Germinal center (tissue), 1 donor: ENCODE results near the gene ACR.

Source experiments
- DNase-seq: peaks from one replicate; pipeline ENCODE4 v3.0.0; 2012; ENCODE audit warnings: mixed read lengths, low spot score

Gene ACR

DNA sequence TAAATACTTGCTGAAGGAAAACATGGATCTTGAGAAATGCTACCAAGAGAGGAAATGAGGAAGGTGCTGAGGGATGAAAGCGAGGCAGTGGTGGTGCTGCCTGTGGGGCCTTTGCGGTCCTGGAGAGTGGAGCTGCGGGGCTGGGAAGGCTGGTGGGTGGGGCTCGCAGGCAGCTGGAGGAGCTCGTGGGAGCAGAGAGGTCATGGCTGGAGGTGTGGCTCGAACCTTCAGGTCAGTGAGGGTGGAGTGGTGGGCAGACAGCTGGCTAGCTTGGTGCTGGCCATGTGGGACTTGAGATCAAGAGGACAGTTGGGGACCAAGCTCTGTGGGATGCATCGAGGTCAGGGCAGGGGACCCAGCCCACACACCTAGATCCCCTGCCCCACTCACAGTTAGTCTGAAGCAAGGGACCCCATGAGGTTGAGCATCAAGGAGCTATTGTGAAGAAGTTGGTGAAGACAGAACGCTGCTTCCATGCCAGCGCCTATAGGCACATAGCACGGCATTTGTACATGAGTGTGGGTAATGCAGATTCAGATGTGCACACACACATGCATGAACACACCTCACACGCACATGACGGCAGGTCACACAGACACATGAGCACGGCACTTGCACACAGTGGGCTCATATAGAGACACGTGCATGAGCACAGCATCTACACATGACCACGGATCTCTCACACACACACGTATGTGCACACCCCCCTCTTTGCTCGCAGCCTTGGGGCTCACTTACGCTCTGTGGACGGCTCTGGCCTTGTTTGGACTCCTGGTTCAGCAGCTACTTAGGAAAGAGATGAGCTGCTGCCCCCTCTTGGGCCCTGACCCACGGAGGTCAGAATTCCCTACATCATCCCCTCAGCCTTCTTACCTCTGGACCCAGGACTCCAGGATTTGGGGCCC is 34.9 kb upstream of the ACR start:
- no peak for DNase-seq

GRCh38 chr22:50703726-50704509 is 34.1 kb upstream of the ACR start:
- DNase-seq: no peak

- no peak for DNase-seq
Measured at GRCh38 chr22:50704510-50705218, 33.3 kb upstream of the ACR start.

DNA sequence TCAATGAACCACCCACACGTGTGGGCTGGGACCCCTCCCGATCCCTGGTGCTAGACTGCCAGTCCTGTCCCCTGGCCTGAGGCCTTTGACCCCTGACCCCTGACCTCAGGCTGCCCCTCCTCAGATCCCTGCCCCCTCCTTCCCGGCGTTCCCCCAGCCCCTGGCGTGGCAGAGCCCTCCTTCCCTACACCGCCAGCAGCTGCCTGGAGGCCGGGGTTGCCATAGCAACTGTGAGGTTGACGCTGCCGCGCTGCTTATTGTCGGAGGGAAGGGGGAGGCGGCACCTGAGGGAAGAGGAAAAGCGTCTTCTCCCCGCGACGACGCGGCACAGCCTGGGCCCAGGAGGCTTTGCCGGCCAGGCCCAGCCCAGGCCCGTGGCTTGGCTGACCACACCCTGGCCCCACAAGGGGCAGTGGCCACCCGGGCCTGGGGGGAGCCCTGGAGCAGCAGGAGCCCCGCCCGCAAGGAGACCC is 32.7 kb upstream of the ACR start:
- no peak for DNase-seq

GRCh38 chr22:50705851-50706351 is 32.1 kb upstream of the ACR start:
- DNase-seq: no peak

DNA sequence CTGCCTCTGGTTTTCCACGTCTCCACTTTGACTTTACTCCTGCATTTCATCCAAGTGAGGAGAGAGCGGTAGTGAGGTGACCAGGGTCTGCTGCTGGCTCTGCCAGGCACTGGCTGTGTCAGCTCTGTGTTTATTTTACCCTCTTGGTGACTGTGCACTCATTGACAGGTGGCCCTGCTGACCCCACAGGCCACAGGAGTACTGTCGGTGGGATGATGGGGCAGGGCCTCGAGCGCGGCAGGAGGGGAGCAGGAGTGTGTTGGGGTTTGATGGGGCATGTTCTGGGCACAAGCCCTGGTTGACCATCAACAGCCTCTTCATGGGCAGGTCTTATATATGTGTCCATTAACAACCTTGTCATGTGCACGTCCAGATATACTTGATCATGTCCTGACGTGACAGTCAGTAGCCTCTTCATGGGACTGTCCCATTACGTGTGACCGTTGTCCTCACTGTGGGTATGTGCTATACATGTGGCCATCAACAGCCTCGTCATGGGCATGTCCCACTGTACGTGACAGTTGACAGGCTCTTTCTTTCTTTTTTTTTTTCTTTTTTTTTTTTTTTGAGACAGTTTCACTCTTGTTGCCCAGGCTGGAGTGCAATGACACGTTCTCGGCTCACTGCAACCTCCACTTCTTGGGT is 31.4 kb upstream of the ACR start:
- DNase-seq: no peak

DNA sequence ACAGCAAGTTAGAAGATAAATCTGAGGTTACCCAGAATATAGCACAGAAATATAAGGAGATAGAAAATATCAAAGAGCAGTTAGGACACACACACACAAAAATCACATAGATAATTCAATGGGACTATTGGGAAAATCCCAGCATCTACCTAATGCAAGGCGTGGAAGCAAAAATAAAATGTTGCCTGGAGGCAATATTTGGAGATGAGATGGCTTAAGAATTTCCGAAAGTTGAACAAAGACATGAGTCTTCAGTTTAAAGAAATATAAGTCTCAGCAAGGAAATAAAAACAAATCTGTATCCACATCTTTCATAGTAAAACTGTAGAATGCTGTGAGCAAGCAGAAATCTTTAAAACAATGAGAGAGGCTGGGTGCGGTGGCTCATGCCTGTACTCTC is 29.5 kb upstream of the ACR start:
- DNase-seq: no peak

DNA sequence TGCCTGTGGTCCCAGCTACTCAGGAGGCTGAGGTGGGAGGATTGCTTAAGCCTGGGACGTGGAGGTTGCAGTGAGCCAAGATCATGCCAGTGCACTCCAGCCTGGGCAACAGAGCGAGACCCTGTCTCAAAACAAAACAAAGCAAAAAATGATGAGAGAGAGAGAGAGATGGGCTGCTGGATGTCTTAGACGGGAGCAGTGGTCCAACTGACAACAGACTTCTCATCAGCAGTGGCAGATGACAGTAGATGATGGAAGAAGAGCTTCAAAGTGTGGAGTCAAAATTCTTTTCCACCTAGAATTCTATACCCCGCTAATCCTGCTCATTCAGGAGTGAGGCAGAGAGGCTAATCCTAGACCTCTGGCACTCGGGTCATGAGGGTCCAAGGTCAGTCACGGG is 29.0 kb upstream of the ACR start:
- no peak for DNase-seq

DNA sequence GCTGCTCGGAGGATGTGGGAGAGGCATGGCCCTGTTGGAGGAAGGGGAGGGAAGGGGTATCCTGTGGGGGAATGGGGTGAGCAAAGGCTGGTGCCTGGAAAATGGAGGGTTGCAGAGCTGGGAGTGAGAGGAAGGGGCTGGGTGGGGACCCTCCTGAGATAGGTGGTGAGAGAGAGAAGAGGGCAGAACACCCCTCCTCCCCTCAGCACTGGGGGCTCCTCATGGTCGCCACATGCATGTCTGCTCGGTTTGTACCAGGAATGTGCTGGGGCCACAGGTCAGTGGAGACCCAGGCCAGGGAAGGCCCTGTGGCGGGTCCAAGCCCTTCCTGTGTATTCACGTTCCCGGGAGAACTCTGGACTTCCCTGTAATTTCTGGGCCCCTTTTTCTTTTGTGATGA is 27.8 kb upstream of the ACR start:
- no peak for DNase-seq

DNA sequence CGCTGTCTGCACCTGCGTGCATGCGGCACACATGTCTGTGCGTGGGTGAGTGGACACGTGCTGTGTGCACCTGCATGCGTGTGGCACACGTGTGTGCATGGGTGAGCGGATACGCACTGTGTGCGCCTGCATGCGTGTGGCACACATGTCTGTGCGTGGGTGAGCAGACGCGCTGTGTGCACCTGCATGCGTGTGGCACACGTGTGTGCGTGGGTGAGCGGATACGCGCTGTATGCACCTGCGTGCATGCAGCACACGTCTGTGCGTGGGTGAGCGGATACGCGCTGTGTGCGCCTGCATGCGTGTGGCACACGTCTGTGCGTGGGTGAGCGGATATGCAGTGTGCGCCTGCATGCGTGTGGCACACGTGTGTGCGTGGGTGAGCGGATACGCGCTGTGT is 27.1 kb upstream of the ACR start:
- DNase-seq: no peak

GRCh38 chr22:50711446-50712340 is 26.3 kb upstream of the ACR start:
- DNase-seq: no peak

DNA sequence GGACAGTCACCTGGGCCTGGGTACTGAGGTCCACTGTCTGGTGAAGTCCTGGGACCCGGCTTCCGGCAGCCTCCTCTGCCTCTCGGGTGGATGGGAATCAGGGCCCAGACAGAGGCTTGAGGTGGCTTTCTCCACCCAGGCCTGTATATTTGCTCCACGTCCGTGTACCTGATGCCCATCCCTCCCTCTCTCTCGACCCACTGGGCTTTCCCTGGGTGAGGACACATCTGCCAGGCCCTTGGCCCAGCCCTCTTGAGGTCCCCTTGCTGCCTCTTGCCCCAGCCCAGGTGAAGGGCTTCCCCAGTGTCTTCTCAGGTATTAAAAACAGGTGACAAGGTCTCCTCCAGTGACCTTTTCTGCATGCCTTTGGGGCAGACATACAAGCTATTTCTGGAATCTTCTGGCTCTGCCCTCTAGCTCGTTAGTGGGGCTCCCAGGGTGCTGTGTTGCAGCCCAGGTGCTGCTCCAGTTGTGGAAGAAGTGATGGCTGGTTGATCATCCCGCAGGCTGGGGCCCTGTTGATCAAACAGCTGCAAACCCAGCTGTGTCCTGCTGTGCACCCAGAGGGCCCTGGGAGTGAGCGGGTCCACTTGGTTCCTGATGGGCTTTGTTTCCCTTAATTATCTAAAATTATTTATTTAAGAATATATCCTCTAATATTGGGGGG is 25.5 kb upstream of the ACR start:
- no peak for DNase-seq

DNA sequence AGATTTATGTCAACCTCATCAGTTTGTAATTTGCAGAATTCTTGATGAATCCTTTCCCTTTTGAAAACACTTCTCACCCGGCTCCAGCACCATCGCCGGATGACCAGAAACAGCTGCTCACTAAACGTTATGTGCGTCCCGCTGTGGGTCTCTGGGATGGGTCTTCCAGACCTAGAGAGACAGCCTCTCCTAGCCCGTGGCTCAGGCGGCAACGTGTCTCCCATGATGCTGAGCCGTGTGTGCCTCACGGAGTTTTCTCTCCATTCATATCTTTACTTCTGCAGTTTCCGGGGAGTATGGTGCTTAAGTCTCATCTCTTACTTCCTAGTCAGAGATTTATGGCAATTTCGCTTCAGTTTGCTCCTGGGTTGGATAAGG is 25.0 kb upstream of the ACR start:
- no peak for DNase-seq

DNA sequence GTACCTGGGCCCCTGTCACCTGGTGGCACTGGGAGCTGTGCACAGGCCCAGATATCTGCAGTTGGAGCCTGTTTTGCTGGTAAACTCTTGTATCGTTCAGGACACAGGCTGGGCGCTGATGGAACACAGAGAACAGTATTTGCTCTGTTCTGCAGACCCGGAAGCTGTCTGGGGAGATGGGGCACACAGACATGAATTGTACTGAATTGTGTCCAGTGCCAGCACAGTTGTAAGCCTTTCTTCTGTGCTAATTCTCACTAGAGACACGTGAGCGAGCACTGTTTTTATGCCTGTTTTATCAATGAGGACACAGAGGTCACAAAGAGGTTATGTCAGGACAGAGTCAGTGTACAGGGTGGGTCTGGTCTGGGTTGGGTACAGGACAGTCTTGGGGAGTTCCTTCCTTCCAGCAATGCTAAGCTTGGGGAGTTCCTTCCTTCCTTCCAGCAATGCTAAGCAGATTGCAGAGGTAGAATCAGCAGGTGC is 24.4 kb upstream of the ACR start:
- DNase-seq: no peak

GRCh38 chr22:50714150-50714549 is 23.9 kb upstream of the ACR start:
- no peak for DNase-seq

- no peak for DNase-seq
Measured at GRCh38 chr22:50714631-50715179, 23.3 kb upstream of the ACR start.

GRCh38 chr22:50715250-50715649 is 22.8 kb upstream of the ACR start:
- no peak for DNase-seq

DNA sequence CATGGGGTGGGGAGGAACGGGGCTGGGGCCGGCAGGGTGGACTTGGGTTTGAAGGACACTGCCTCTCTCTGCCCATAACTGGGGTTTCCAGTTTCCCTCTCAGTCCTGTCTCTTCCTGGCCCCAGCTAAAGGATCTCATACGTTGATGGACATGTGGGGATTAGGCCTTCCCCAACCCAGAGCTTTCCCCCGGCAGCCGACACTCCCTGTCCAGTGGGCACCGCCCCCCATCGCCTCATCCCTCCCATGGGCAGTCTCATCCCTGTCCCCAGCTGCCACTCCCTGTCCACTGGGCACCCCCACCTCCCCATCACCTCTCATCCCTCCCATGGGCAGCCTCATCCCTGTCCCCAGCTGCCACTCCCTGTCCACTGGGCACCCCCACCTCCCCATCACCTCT is 22.2 kb upstream of the ACR start:
- DNase-seq: no peak

DNA sequence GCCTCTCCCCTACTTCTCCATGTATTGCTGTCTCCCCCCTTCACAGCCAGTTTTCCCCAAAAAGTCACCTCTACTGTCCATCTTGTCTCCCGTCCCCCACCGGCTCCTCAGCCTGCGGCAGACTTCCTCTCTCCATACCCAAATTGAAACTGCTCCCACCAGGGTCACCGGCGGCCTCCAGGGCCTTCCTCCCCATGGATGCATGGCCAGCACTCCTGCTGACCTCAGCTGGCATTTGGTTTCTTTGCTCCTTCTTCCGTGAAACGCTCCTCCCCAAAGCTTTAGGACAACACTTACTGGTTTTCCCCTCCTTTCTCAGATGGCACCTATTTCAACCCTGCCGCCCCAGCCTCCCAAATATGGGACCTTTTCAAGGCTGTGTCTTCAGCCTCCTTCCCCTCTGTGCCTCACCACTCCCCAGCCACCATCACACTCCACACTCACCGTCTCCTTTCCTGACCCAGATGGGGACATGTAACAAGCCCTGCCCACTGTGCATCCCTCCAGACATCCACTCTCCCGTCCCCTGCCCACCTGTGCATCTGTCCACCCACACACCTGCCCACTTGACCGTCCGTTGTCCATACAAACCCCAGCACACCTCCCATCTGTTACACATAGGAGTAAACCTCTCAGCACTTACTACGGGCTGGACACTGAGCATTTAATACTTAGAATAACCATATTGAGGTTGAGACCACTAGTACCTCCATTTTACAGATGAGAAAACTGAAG is 21.5 kb upstream of the ACR start:
- no peak for DNase-seq
